Fibroblast of skin of left biceps (primary cell): ENCODE data around the gene MAP1LC3A.

Source experiments
- DNase-seq, 2 experiments: peaks; one replicate each; pipeline ENCODE4 v3.0.0-alpha.2; 2013; ENCODE audit warnings: low read depth in 2 of 2

MAP1LC3A gene

DNA sequence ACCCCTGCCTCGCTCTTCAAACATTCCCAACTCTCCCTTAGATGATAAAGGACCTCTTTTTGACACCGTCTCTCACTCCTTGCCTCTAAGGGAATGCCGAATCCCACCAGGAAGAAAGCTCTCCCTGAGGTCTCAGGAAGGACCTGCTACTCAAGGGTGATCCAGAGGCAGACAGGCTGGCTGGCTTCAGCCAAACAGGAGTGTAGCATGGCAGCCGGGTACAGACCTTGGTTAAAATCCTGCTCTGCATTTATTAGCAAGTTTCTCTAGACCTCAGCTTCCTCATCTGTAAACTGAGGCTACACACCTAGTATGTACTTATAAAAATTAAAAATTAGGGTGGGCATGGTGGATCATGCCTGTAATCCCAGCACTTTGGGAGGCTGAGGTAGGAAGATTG, 17.2 kb downstream of the MAP1LC3A start:
- no peak for DNase-seq

- DNase-seq: no peak
Observed at GRCh38 chr20:34577061-34577460, 18.5 kb downstream of the MAP1LC3A start.

GRCh38 chr20:34578025-34578424, 19.5 kb downstream of the MAP1LC3A start:
- DNase-seq: no peak

DNA sequence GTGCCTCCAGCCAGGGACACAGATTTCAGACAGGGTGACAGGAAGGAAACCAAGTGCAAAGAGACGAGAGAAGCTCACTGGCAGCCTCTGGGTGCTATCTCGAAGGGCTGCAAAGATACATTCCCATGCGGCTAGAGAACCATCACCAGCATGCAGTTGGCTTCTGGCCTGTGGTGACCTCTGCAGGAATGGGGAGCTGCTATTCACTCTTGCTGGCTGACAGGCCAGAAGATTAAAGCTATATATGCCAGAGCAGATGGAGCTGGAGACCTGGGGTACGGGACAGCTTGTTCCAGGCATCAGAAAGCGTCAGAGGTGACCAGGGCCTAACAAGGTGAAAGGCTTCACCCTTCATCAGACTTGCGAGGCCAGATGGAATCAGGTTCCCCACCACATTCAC, 20.0 kb downstream of the MAP1LC3A start:
- DNase-seq: no peak

DNA sequence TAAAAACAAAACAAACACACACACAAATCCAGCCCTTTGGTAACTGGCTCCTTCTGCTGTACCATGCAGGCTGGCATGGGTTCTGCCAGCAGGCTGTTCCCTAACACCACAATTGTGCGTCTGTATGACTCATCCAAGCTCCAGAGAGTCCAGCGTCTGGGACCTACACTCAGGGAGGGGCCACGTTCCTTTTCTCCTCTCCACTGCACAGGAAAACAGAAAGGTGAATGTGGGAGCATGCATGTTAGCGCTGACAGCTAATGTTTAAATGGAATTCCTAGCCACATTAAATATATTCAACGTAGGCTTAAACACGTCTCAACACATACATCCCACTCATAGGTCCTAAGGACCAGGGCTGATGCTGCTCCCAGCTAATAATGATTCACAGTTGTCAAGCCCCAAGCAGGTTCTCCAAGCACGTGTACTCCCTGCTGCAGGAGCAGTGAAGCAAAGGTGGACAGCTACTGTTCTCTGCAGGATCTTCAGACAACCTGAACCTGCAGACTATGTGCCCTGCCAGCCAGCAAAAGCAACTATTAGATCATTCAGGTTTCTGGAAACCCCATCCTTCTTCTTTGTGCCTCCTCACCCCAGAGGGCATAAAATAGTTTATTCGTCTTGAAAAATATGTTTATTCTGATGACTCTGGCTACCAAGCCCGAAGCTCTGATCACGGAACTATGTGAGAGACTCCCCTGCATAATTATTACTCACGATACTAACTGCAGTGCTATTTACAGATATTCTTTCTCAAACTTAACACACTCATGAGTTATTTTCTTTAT, 20.9 kb downstream of the MAP1LC3A start:
- DNase-seq: peak in 1 of 2 experiments; percentile 19

GRCh38 chr20:34579979-34580940, 21.7 kb downstream of the MAP1LC3A start:
- DNase-seq: no peak

- DNase-seq: peak in 1 of 2 experiments; percentile 6
Observed at GRCh38 chr20:34581341-34582184, 23.0 kb downstream of the MAP1LC3A start.

DNA sequence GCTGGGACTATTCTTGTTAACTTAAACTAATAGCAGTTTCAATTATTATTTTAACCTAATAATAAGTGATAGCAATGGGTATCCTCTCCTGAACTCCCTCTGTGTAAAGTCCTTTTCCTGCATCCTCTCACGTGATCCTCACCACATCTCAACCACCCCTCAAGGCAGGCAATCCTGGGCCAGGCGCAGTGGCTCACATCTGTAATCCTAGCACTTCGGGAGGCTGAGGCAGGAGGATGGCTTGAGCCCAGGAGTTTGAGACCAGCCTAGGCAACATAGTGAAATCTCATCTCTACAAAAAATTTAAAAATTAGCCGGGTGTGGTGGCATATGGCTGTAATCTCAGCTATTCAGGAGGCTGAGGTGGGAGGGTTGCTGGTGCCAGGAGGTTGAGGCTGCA, 23.7 kb downstream of the MAP1LC3A start:
- no peak for DNase-seq

DNA sequence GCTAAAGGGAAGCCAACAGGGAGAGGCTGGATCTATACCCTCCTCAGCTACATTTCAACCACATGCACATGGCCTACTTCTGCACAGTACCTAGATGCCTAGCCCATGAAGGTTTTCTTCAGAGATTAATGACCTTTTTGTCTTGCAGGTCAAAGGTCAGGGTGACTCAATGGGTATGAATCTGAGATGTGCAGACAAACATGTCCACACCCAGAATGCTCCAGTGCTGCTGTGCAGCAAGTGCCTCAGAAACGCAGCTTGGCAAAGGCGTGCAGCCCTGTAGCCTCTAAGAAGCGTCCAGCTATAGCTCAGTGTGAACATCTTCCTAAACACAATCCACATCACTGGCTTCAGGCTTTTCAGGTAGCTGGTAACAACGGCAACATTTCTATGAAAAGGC, 24.4 kb downstream of the MAP1LC3A start:
- no peak for DNase-seq

- DNase-seq: no peak
Observed at GRCh38 chr20:34583544-34583943, 25.0 kb downstream of the MAP1LC3A start.

- DNase-seq: no peak
Observed at GRCh38 chr20:34585019-34585418, 26.5 kb downstream of the MAP1LC3A start.

DNA sequence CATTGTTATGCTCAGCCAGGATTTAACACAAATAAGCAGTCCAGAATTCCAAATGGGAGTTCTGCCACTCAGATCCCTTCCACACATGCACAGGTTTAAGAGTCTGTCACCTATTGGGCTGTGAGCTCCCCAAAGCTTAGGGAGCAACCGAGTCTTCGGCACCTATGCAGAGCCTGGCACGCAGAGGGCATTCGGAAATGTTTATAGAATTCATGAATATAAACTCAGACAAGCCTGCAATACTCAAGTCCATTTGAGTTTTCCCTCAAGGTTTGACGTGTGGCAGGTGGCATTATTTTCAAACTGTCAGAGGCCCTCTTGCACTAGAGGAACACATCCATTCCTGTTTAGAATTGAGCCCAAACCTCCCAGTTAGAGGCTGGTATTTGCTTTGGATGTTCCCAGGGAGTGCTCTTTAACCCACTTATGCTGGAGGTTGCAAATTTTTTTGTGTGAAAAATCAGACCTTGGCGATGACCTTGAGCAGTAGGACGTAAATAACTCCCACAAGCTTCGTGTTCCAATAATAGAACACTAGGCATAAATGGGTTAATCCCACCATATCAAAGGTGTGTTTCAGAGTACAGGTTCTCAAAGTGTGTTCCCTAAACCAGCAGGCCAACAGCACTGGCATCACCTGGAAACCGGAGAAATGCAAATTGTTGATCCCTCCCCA, 28.1 kb downstream of the MAP1LC3A start:
- no peak for DNase-seq

GRCh38 chr20:34595377-34596184, 37.1 kb downstream of the MAP1LC3A start:
- no peak for DNase-seq

- no peak for DNase-seq
Observed at GRCh38 chr20:34600892-34601653, 42.6 kb downstream of the MAP1LC3A start.

GRCh38 chr20:34604980-34605788, 46.7 kb downstream of the MAP1LC3A start:
- DNase-seq: peak in 1 of 2 experiments; percentile 21

- no peak for DNase-seq
Observed at GRCh38 chr20:34607066-34607465, 48.5 kb downstream of the MAP1LC3A start.
